ENCODE data around the gene FREM2. TPM values are rescaled to one million over a fixed set of nuclear protein-coding genes. Genes with fewer than 3 reads are reported as not detected.
A peak's percentile ranks its signal among the peaks of the same experiment; 100 is the strongest.

FREM2 gene
- total RNA-seq, 1 experiment from 2014 or later: not detected

GRCh38 chr13:38667526-38668109 lies 19.3 kb upstream of the FREM2 start:
- H3K36me3 Mint-ChIP-seq (ENCODE audit: insufficient read depth, unreplicated experiment): no peaks in the 10 kb centered on the region
- no peaks in the 10 kb centered on the region for H3K4me1 Mint-ChIP-seq (ENCODE audit: insufficient read depth, unreplicated experiment)
- no peak overlapping the region for H3K4me3 Mint-ChIP-seq (ENCODE audit: unreplicated experiment)
- H3K27me3 Mint-ChIP-seq (ENCODE audit: insufficient read depth, unreplicated experiment): peaks cover 65% of the 10 kb centered on the region
- intact Hi-C loops (cut with micrococcal nuclease): no loop called here
- TF ChIP-seq CTCF (IDR thresholded peaks at IDR 0.05; ENCODE audit: unreplicated experiment): no peak
- H3K27ac Mint-ChIP-seq (ENCODE audit: low read depth, unreplicated experiment): no peak overlapping the region
- no peaks in the 10 kb centered on the region for H3K9me3 Mint-ChIP-seq (ENCODE audit: unreplicated experiment)
- no peak for DNase-seq (ENCODE audit: unreplicated experiment)
- POLR2A ChIA-PET: no interaction called here
- CTCF ChIA-PET: interaction anchor here (1.0 kb wide), 1 partner anchor 20 kb away, joined by 3 read pairs; the partner anchor contains the start of gene FREM2
- BruUV-seq (replicated peaks): no TSS peak

DNA sequence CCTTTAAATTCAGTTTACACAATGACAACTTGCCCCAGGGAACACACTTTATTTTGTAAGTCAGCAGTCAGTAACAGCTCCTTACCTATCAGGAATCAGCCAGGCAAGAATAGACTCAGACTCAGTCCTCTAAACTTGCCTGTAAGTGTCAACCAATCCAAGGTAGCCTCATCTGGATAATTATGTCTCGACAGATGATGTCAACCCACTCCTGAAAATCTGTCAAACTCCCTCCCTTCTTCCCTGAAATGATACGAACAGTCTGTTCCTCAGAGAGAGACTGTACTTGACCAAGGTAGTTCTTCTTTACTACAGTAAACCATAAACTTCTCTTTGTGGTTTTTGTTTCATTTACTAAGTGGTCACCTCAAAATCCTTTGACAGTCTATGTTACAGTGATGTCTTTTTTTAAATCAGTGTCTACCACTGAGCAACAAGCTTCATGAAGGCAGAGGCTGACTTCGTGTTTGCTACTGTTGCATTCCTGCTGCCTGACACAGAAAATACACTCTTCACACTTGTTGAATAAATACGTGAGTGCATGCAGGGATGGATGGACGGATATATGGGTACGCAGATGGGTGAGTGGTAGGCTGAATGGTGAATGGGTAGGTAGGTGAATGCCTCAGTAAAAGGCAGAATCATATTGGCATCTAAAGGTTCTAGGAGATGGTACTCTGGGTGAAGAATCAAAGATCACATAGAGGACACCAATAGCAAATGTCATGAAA lies 17.5 kb upstream of the FREM2 start:
- ChIA-PET CTCF (interaction anchor here (1.0 to 4.9 kb wide), 5 partner anchors 9 to 204 kb away, joined by 4 to 34 read pairs (median 14); no protein-coding TSS in a partner anchor), POLR2A (no interaction called here)
- intact Hi-C loops (cut with micrococcal nuclease): no loop called here
- Mint-ChIP-seq H3K4me1 (ENCODE audit: insufficient read depth, unreplicated experiment) (no peaks in the 10 kb centered on the region), H3K27me3 (ENCODE audit: insufficient read depth, unreplicated experiment) (peaks cover 56% of the 10 kb centered on the region), H3K36me3 (ENCODE audit: insufficient read depth, unreplicated experiment) (no peaks in the 10 kb centered on the region), H3K4me3 (ENCODE audit: unreplicated experiment) (no peak overlapping the region), H3K9me3 (ENCODE audit: unreplicated experiment) (no peaks in the 10 kb centered on the region), H3K27ac (ENCODE audit: low read depth, unreplicated experiment) (no peak overlapping the region)
- DNase-seq (ENCODE audit: unreplicated experiment): no peak
- TF ChIP-seq CTCF (IDR thresholded peaks at IDR 0.05; ENCODE audit: unreplicated experiment): no peak
- BruUV-seq (replicated peaks): no TSS peak

- intact Hi-C loops (cut with micrococcal nuclease): no loop called here
- TF ChIP-seq CTCF (IDR thresholded peaks at IDR 0.05; ENCODE audit: unreplicated experiment): no peak
- Mint-ChIP-seq H3K4me1 (ENCODE audit: insufficient read depth, unreplicated experiment) (no peaks in the 10 kb centered on the region), H3K27me3 (ENCODE audit: insufficient read depth, unreplicated experiment) (peaks cover 52% of the 10 kb centered on the region), H3K27ac (ENCODE audit: low read depth, unreplicated experiment) (no peak overlapping the region), H3K9me3 (ENCODE audit: unreplicated experiment) (no peaks in the 10 kb centered on the region), H3K36me3 (ENCODE audit: insufficient read depth, unreplicated experiment) (no peaks in the 10 kb centered on the region), H3K4me3 (ENCODE audit: unreplicated experiment) (no peak overlapping the region)
- peak; percentile 75 for DNase-seq (ENCODE audit: unreplicated experiment)
- BruUV-seq (replicated peaks): no TSS peak
- ChIA-PET POLR2A (interaction anchor here (0.5 to 1.1 kb wide), 4 partner anchors 8 to 367 kb away, joined by 3 read pairs; partner anchors contain the start of gene PROSER1), CTCF (interaction anchor here (0.7 to 4.9 kb wide), 15 partner anchors 10 to 954 kb away, joined by 3 to 34 read pairs (median 4); no protein-coding TSS in a partner anchor)
These were observed 16.2 kb upstream of the FREM2 start for GRCh38 chr13:38670627-38671026.

GRCh38 chr13:38671980-38672379 lies 14.9 kb upstream of the FREM2 start:
- intact Hi-C loops (cut with micrococcal nuclease): no loop called here
- Mint-ChIP-seq H3K9me3 (ENCODE audit: unreplicated experiment) (no peaks in the 10 kb centered on the region), H3K36me3 (ENCODE audit: insufficient read depth, unreplicated experiment) (no peaks in the 10 kb centered on the region), H3K27ac (ENCODE audit: low read depth, unreplicated experiment) (no peak overlapping the region), H3K4me1 (ENCODE audit: insufficient read depth, unreplicated experiment) (no peaks in the 10 kb centered on the region), H3K27me3 (ENCODE audit: insufficient read depth, unreplicated experiment) (peaks cover 46% of the 10 kb centered on the region), H3K4me3 (ENCODE audit: unreplicated experiment) (no peak overlapping the region)
- CTCF ChIA-PET: interaction anchor here (0.6 to 4.9 kb wide), 7 partner anchors 10 to 732 kb away, joined by 3 to 34 read pairs (median 11); no protein-coding TSS in a partner anchor
- no peak for TF ChIP-seq CTCF (IDR thresholded peaks at IDR 0.05; ENCODE audit: unreplicated experiment)
- POLR2A ChIA-PET: interaction anchor here (0.7 to 1.3 kb wide), 5 partner anchors 9 to 88 kb away, joined by 3 to 4 read pairs (median 3); no protein-coding TSS in a partner anchor
- no peak for DNase-seq (ENCODE audit: unreplicated experiment)
- BruUV-seq (replicated peaks): no TSS peak

Measured in MCF 10A (cell line).